Activated naive CD4-positive, alpha-beta T cell treated with anti-CD3 and anti-CD28 coated beads, Interleukin-2, amount 10 ng/mL, durations not matched to agents 5 hours and 36 hours (primary cell): ENCODE data around the gene FRMD3. TPM values are rescaled to one million over a fixed set of nuclear protein-coding genes. Genes with fewer than 3 reads are reported as not detected.

ENCODE experiments used
- total RNA-seq, 2 experiments: library from RNA; stranded (reverse); gene quantifications; one replicate each; pipeline ENCODE4 v1.2.3, GENCODE V29; 2021

The FRMD3 gene
- 1 to 10 TPM in 1 of 2 experiments, under 1 TPM in 1; 0.71 to 1.0 TPM for total RNA-seq

DNA sequence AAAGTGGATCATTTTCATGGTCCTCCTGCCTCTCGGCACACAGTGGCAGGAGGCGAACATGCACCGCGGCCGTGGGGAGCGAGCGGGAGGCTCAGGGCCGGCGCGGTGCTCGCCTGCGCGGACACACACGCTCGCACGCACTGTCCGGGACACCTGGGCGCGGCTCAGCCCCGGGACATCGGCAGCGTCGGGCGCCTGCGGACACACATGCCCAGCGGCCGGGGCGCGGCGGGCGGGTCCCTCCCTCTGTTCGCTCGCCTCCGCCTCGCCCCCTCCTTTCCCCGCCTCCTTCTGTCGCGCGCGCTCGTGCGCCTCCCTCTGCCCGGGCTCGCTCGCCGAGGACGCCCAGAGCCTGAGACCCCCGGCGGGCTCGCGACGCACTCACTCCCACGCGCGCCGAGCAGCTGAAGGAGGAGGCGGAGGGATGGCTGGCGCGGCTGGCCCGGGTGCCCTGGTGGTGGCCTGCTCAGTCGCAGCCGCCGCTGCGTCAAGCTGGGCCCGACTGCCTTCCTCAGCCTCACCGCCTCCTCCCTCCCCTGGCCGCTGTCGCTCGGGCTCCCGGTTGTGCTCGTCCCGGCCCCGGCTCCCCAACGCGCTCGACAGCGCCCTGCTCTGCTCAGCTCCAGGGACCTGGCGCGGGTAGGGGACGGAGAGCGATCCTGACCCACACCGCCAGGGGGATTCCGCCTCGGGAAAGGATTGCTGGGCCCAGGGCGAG lies at the start of gene FRMD3:
Gene FRMD3 (minus strand): TSS at position 230 of the 718 bp plus-strand sequence. CDS start 170 bp downstream, at position 60.

Other genes starting within 250 kb of the FRMD3 start
- gene IDNK, start 84.7 kb upstream of the FRMD3 start, total RNA-seq, result 1 to 10 TPM; 7.0 to 7.2 TPM
- 10 to 100 TPM; 88.8 to 89.0 TPM for gene UBQLN1, start 169.6 kb upstream of the FRMD3 start, total RNA-seq